Ovary (tissue), 9 donors: Measurements from ENCODE around the gene DUSP22. TPM values are rescaled to one million over a fixed set of nuclear protein-coding genes. Genes with fewer than 3 reads are reported as not detected.

ENCODE experiments used
- DNase-seq, 5 donors: peaks; one replicate each; pipeline ENCODE4 v3.0.0-alpha.2; 2019 to 2020
- H3K27ac ChIP-seq, 2 donors: fragments of 200-600 bp; one replicate each; pipeline versions ENCODE4 v1.5.1 to v1.8.0; 2019 to 2022
- H3K27me3 ChIP-seq: fragments of 200-600 bp; one replicate; pipeline ENCODE4 v1.8.0; 2022
- H3K36me3 ChIP-seq: fragments of 200-600 bp; sonication (generic); one replicate; pipeline ENCODE4 v1.5.1; 2019
- H3K4me1 ChIP-seq: one replicate; pipeline ENCODE4 v1.8.1; 2013; ENCODE audit warnings: mild to moderate bottlenecking, moderate library complexity; ENCODE audit not compliant: insufficient read depth
- H3K4me3 ChIP-seq: fragments of 200-600 bp; sonication (generic); one replicate; pipeline ENCODE4 v1.5.1; 2017
- H3K9me3 ChIP-seq, 2 donors: fragments of 200-600 bp in 1 of 2; sonication (generic) in 1 of 2; one replicate each; pipeline versions ENCODE4 v1.5.1 to v1.8.1; 2013 to 2019; ENCODE audit warnings: mild to moderate bottlenecking in 1 of 2, moderate library complexity in 1 of 2
- CTCF ChIP-seq, 3 donors: fragments of 450-650 bp in 2 of 3; fragments of 200-600 bp in 1 of 3; IDR thresholded peaks; one replicate each; pipeline versions ENCODE4 v1.5.1 to v1.8.0; 2016 to 2022; ENCODE audit warnings: antibody characterized with exemption in 3 of 3, mild to moderate bottlenecking in 1 of 3
- EP300 ChIP-seq: sonication (generic); formaldehyde crosslinking; IDR thresholded peaks from one replicate; pipeline ENCODE4 v1.6.1; 2017; ENCODE audit warnings: antibody characterized with exemption
- POLR2A ChIP-seq: fragments of 450-650 bp; IDR thresholded peaks from one replicate; pipeline ENCODE4 v1.6.1; 2017; ENCODE audit warnings: antibody characterized with exemption, mild to moderate bottlenecking, moderate library complexity
- WGBS, 3 donors: extraction: QIAGEN DNeasy Blood & Tissue Kit in 1 of 3; methylation state at CpG; one replicate each; pipeline versions ENCODE4 v1.1.5 to v1.1.7; 2013 to 2017; 5-methylcytosine and 5-hydroxymethylcytosine counted together
- intact Hi-C, 4 donors: fragments of 100-400 bp; cut with DNase I; formaldehyde crosslinking; loops; one replicate each; pipeline versions ENCODE4 v1.11.0 to v1.15.1; 2022 to 2023
- polyA plus RNA-seq, 2 donors: library from polyadenylated mRNA; stranded (reverse); fragments of 200-250 nt in 1 of 2; fragments of 350-450 nt in 1 of 2; fragmentation: Illumina TruSeq in 1 of 2; extraction: RNeasy Lipid Tissue Mini Kit (QIAGEN cat#74804) in 1 of 2; gene quantifications; one replicate each; pipeline ENCODE4 v1.2.3, GENCODE V29; 2013 to 2014
- total RNA-seq, 7 donors: library from RNA; depleted of rRNA in 2 of 7; stranded (reverse); fragments of >200 nt in 2 of 7; fragmentation: NEBNext Ultra II Directional in 3 of 7; extraction: Animal tissue kit (Norgen Biotek cat#: 25700) in 3 of 7; gene quantifications; one replicate each; pipeline versions ENCODE4 v1.1.0 to v1.2.4, GENCODE V29; 2016 to 2023
- donor health status: DM: no; HTN: no; CAD: no; lungs with moderate emphysema.
- donor health status: DM: no; HTN: no; CAD: no.
- donor health status: Bipolar disorder and iron deficiency.
- donor health status: DM: yes; HTN: yes; CAD: no.
- donor health status: DM: no; HTN: no; CAD: no.
- donor health status: DM: yes; HTN: yes; CAD: no.

DUSP22 gene
- total and polyA plus RNA-seq, 9 donors = 24.7 to 35.0 (median 29.3) TPM

- no peak overlapping the region for H3K27ac ChIP-seq
- no peaks in the 10 kb centered on the region for H3K9me3 ChIP-seq
- DNase-seq = no peak
- intact Hi-C loops = no loop called here
- no peaks in the 10 kb centered on the region for H3K4me1 ChIP-seq
- H3K27me3 ChIP-seq = no peaks in the 10 kb centered on the region
- no peaks in the 10 kb centered on the region for H3K36me3 ChIP-seq
- no peak overlapping the region for H3K4me3 ChIP-seq
- no peak for TF ChIP-seq CTCF (IDR thresholded peaks at IDR 0.05)
- no peak for TF ChIP-seq EP300
- no peak for TF ChIP-seq POLR2A
- WGBS, 3 donors = 64 to 74% (median 73%) methylated on average over 4 of the region's 4 CpGs
Measured at GRCh38 chr6:338815-339262, 46.6 kb downstream of the DUSP22 start.

- H3K9me3 ChIP-seq = no peaks in the 10 kb centered on the region
- H3K4me3 ChIP-seq = no peak overlapping the region
- intact Hi-C loops = no loop called here
- no peaks in the 10 kb centered on the region for H3K4me1 ChIP-seq
- DNase-seq = no peak
- H3K27me3 ChIP-seq = no peaks in the 10 kb centered on the region
- no peaks in the 10 kb centered on the region for H3K36me3 ChIP-seq
- 72 to 75% (median 72%) methylated on average over 5 of the region's 5 CpGs for WGBS, 3 donors
- H3K27ac ChIP-seq = no peak overlapping the region
- TF ChIP-seq POLR2A = no peak
- TF ChIP-seq CTCF (IDR thresholded peaks at IDR 0.05) = no peak
- no peak for TF ChIP-seq EP300
Measured at GRCh38 chr6:339480-339879, 47.2 kb downstream of the DUSP22 start.

GRCh38 chr6:340186-340955, 48.1 kb downstream of the DUSP22 start:
- DNase-seq = peak in 1 of 5 donors; percentile 27
- no peak overlapping the region for H3K4me3 ChIP-seq

DNA sequence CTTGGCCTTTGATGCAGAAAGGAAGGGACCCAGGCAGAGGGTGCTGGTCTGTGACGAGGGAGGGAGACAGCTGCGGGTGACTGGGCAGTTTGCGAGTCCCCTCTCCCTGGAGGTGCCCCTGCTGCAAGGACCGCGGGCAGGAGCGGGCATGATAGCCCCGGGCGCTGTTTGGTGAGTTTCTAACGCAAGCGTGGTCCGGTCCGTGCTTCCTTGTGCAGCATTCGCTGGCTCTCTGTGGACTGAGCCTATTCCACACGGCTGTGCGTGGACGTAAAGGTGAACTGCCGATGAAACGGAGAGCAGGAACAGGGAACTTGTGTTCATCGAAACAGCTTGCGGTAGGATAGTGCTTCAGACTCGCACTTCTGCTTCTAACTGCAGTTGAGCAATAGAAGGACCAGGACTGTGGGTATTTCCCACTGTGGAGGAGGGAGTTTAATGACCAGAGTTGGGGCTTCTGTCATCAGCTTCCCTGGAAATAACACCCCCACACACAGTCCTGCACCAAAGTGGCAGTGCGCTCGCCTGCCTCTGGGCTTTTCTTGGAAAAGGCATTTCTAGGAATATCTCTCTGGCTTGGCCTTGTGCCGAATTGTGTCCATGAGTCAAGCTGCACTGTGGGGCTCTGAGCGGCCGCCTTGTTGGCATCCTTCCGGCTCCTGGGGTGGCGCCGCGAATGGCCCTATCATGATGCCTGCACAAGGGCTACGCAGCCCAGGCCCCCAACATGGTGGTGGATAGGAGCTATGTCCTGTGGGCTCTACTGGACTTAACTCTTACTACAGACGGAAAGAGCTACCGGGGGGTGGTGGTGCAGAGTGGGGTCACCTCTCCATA, 48.9 kb downstream of the DUSP22 start:
- 93 to 94% (median 94%) methylated on average over 33 of the region's 33 CpGs for WGBS, 3 donors

More at GRCh38 chr6:340186-340955, 48.1 kb downstream of the DUSP22 start:
- WGBS, 3 donors = 70 to 76% (median 70%) methylated on average over 6 of the region's 6 CpGs
- Histone ChIP-seq H3K4me1 (no peaks in the 10 kb centered on the region), H3K9me3 (no peaks in the 10 kb centered on the region), H3K27ac (no peak overlapping the region), H3K27me3 (no peaks in the 10 kb centered on the region), H3K36me3 (no peaks in the 10 kb centered on the region)
- TF ChIP-seq EP300 (no peak), POLR2A (no peak)
- intact Hi-C loops = no loop called here

GRCh38 chr6:341914-342831, 49.9 kb downstream of the DUSP22 start:
- Histone ChIP-seq H3K4me1 (no peaks in the 10 kb centered on the region), H3K4me3 (no peak overlapping the region), H3K27me3 (no peaks in the 10 kb centered on the region), H3K36me3 (no peaks in the 10 kb centered on the region), H3K27ac (no peak overlapping the region), H3K9me3 (no peaks in the 10 kb centered on the region)
- TF ChIP-seq EP300 (no peak), POLR2A (no peak), CTCF (IDR thresholded peaks at IDR 0.05) (no peak)
- WGBS, 3 donors = 73 to 77% (median 76%) methylated on average over 16 of the region's 16 CpGs
- intact Hi-C loops = no loop called here
- peak in 1 of 5 donors; percentile 24 for DNase-seq

More for the DNA sequence above, 48.9 kb downstream of the DUSP22 start:
- H3K27ac ChIP-seq = no peak overlapping the region
- H3K27me3 ChIP-seq = no peaks in the 10 kb centered on the region
- DNase-seq = peak in 1 of 5 donors; percentile 38
- no peaks in the 10 kb centered on the region for H3K36me3 ChIP-seq
- TF ChIP-seq EP300 = no peak
- H3K4me3 ChIP-seq = no peak overlapping the region
- H3K9me3 ChIP-seq = no peaks in the 10 kb centered on the region
- H3K4me1 ChIP-seq = no peaks in the 10 kb centered on the region
- intact Hi-C loops = no loop called here
